Activated CD4-positive, alpha-beta T cell treated with anti-CD3 and anti-CD28 coated beads, Interleukin-2, amount 50 U/mL, for 16 hours (primary cell): ENCODE measurements around the gene SETBP1.

Experiments
- DNase-seq: peaks from one replicate; pipeline ENCODE4 v3.0.0-alpha.2; 2020

The SETBP1 gene

GRCh38 chr18:44679914-44680272 lies 795 bp upstream of the SETBP1 start:
- DNase-seq, result peak; percentile 28

- no peak for DNase-seq
Measured at GRCh38 chr18:44681076-44681970, 635 bp downstream of the SETBP1 start.

- no peak for DNase-seq
Measured at GRCh38 chr18:44682201-44682870, 1.6 kb downstream of the SETBP1 start.

GRCh38 chr18:44682871-44683221 lies 2.2 kb downstream of the SETBP1 start:
- no peak for DNase-seq

GRCh38 chr18:44683556-44683955 lies 2.9 kb downstream of the SETBP1 start:
- DNase-seq, result no peak

GRCh38 chr18:44685296-44685695 lies 4.6 kb downstream of the SETBP1 start:
- no peak for DNase-seq

- DNase-seq, result no peak
Measured at GRCh38 chr18:44686156-44686555, 5.5 kb downstream of the SETBP1 start.

GRCh38 chr18:44687421-44687820 lies 6.7 kb downstream of the SETBP1 start:
- no peak for DNase-seq

GRCh38 chr18:44689736-44690135 lies 9.0 kb downstream of the SETBP1 start:
- no peak for DNase-seq

- no peak for DNase-seq
Measured at GRCh38 chr18:44691148-44691925, 10.6 kb downstream of the SETBP1 start.

- no peak for DNase-seq
Measured at GRCh38 chr18:44693030-44693784, 12.5 kb downstream of the SETBP1 start.

GRCh38 chr18:44695503-44695902 lies 14.8 kb downstream of the SETBP1 start:
- DNase-seq, result no peak

- no peak for DNase-seq
Measured at GRCh38 chr18:44696892-44697291, 16.2 kb downstream of the SETBP1 start.

- DNase-seq, result no peak
Measured at GRCh38 chr18:44697315-44697714, 16.6 kb downstream of the SETBP1 start.

- no peak for DNase-seq
Measured at GRCh38 chr18:44698518-44698917, 17.8 kb downstream of the SETBP1 start.

- DNase-seq, result no peak
Measured at GRCh38 chr18:44699572-44700261, 19.0 kb downstream of the SETBP1 start.

- DNase-seq, result peak; percentile 14
Measured at GRCh38 chr18:44700652-44701051, 20.0 kb downstream of the SETBP1 start.

- DNase-seq, result no peak
Measured at GRCh38 chr18:44701227-44701626, 20.5 kb downstream of the SETBP1 start.

- DNase-seq, result peak; percentile 34
Measured at GRCh38 chr18:44702594-44702993, 21.9 kb downstream of the SETBP1 start.

- DNase-seq, result no peak
Measured at GRCh38 chr18:44704135-44704789, 23.6 kb downstream of the SETBP1 start.

GRCh38 chr18:44705075-44705675 lies 24.5 kb downstream of the SETBP1 start:
- DNase-seq, result no peak
